Measurements from ENCODE around the gene LSMEM2.

GRCh38 chr3:50327129-50327528, 48.2 kb downstream of the LSMEM2 start:
- TF ChIP-seq CTCF (IDR thresholded peaks at IDR 0.05): no peak
- TF ChIP-seq CBX2 (IDR thresholded peaks at IDR 0.05; ENCODE audit: borderline replicate concordance, low read depth): no peak
- TF ChIP-seq MAZ (IDR thresholded peaks at IDR 0.05; ENCODE audit: borderline replicate concordance, low read depth, low read length): no peak
- no peak for TF ChIP-seq REST (IDR thresholded peaks at IDR 0.05)
- TF ChIP-seq NFE2L2 (conservative IDR thresholded peaks at IDR 0.05; ENCODE audit: low read length): no peak
- TF ChIP-seq HDAC2 (IDR thresholded peaks at IDR 0.05): no peak
- TF ChIP-seq RCOR1 (IDR thresholded peaks at IDR 0.05; ENCODE audit: low read depth, low read length): no peak
- no peak for TF ChIP-seq POLR2A (IDR thresholded peaks at IDR 0.05; ENCODE audit: low read length)
- TF ChIP-seq RAD21 (conservative IDR thresholded peaks at IDR 0.05 in 1 of 2, IDR thresholded peaks at IDR 0.05 in 1 of 2): no peak

All from A549 (cell line).